ENCODE results near the gene GALNT17. TPM values are rescaled to one million over a fixed set of nuclear protein-coding genes. Genes with fewer than 3 reads are reported as not detected.

The GALNT17 gene
- total RNA-seq, 1 experiment from 2014 or later, result not detected

DNA sequence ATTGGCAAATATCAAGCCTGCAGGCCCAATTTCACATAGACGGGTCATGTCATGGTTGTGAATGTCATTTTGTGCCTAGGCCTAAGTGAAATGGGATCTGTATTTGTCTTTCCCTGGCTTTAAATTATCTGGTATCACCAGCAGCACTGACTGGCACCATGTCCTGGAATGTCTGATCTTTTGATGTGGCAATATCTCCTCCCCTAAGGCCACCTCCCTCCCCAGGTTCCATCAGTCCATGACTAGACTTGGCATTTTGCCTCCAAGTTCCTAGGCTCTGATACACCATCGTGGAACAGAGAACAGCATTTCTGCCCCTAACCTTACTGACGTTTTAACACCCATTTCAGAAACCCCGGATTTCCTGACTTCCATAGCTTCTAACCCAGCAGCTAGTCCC lies 513.9 kb downstream of the GALNT17 start:
- H3K4me3 Mint-ChIP-seq (ENCODE audit: unreplicated experiment), result no peak overlapping the region
- BruUV-seq (replicated peaks), result no TSS peak
- peaks cover 5% of the 10 kb centered on the region for H3K36me3 Mint-ChIP-seq (ENCODE audit: insufficient read depth, unreplicated experiment)
- CTCF ChIA-PET, result interaction anchor here (0.6 to 1.0 kb wide), 2 partner anchors 15 to 88 kb away, joined by 3 read pairs; no protein-coding TSS in a partner anchor
- peaks cover 11% of the 10 kb centered on the region for H3K9me3 Mint-ChIP-seq (ENCODE audit: unreplicated experiment)
- no peaks in the 10 kb centered on the region for H3K4me1 Mint-ChIP-seq (ENCODE audit: insufficient read depth, unreplicated experiment)
- no peak for TF ChIP-seq CTCF (IDR thresholded peaks at IDR 0.05; ENCODE audit: unreplicated experiment)
- peaks cover 5% of the 10 kb centered on the region for H3K27me3 Mint-ChIP-seq (ENCODE audit: insufficient read depth, unreplicated experiment)
- POLR2A ChIA-PET, result no interaction called here
- peak; percentile 9 for DNase-seq (ENCODE audit: unreplicated experiment)
- intact Hi-C loops (cut with micrococcal nuclease), result no loop called here
- H3K27ac Mint-ChIP-seq (ENCODE audit: low read depth, unreplicated experiment), result no peak overlapping the region

- CTCF ChIA-PET, result interaction anchor here (0.6 to 1.1 kb wide), 3 partner anchors 14 to 165 kb away, joined by 3 to 4 read pairs (median 3); no protein-coding TSS in a partner anchor
- DNase-seq (ENCODE audit: unreplicated experiment), result no peak
- intact Hi-C loops (cut with micrococcal nuclease), result no loop called here
Measured at GRCh38 chr7:71649812-71650211, 517.9 kb downstream of the GALNT17 start.

DNA sequence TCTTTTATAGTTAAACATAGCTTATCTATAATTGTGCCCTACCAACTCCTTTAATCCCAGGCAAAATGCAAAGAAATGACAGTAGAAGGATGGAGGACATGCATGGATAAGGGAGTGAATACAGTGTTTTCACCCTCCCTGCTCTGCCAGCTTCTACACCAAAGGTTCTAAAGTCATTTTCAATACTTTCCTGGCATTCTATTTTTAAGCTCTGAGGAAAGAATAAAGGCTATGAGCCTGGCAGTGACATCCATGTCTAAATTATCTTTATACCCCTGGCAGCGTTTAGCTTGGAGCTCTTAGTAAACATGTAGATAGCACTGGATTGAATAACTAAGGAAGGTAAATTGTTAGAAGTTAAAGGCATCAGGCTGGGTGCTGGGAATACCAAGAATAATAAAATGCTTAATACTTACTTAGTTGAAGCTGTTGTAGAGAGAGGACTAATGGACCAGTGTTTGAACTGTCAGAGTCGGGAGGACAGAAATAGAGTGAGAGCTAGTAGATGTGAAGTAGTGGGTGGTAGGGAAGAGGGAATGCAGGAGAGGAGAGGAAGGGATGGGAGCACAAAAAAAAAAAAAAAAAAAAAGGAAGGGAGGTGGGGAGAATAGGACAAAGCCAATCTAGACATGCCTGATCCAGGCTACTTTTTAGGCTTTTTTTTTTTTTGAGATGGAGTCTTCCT lies 518.9 kb downstream of the GALNT17 start:
- Mint-ChIP-seq H3K36me3 (ENCODE audit: insufficient read depth, unreplicated experiment) (peaks cover 5% of the 10 kb centered on the region), H3K4me3 (ENCODE audit: unreplicated experiment) (no peak overlapping the region), H3K4me1 (ENCODE audit: insufficient read depth, unreplicated experiment) (no peaks in the 10 kb centered on the region), H3K27ac (ENCODE audit: low read depth, unreplicated experiment) (no peak overlapping the region), H3K27me3 (ENCODE audit: insufficient read depth, unreplicated experiment) (peaks cover 11% of the 10 kb centered on the region), H3K9me3 (ENCODE audit: unreplicated experiment) (peaks cover 8% of the 10 kb centered on the region)
- intact Hi-C loops (cut with micrococcal nuclease), result no loop called here
- POLR2A ChIA-PET, result no interaction called here
- no TSS peak for BruUV-seq (replicated peaks)
- no peak for DNase-seq (ENCODE audit: unreplicated experiment)
- TF ChIP-seq CTCF (IDR thresholded peaks at IDR 0.05; ENCODE audit: unreplicated experiment), result no peak
- CTCF ChIA-PET, result interaction anchor here (0.7 to 1.1 kb wide), 3 partner anchors 13 to 166 kb away, joined by 3 to 4 read pairs (median 3); no protein-coding TSS in a partner anchor

More at GRCh38 chr7:71649812-71650211, 517.9 kb downstream of the GALNT17 start:
- no peak overlapping the region for H3K4me3 Mint-ChIP-seq (ENCODE audit: unreplicated experiment)
- no peaks in the 10 kb centered on the region for H3K4me1 Mint-ChIP-seq (ENCODE audit: insufficient read depth, unreplicated experiment)
- TF ChIP-seq CTCF (IDR thresholded peaks at IDR 0.05; ENCODE audit: unreplicated experiment), result no peak
- peaks cover 11% of the 10 kb centered on the region for H3K27me3 Mint-ChIP-seq (ENCODE audit: insufficient read depth, unreplicated experiment)
- peaks cover 5% of the 10 kb centered on the region for H3K36me3 Mint-ChIP-seq (ENCODE audit: insufficient read depth, unreplicated experiment)
- no TSS peak for BruUV-seq (replicated peaks)
- POLR2A ChIA-PET, result no interaction called here
- H3K9me3 Mint-ChIP-seq (ENCODE audit: unreplicated experiment), result peaks cover 15% of the 10 kb centered on the region
- H3K27ac Mint-ChIP-seq (ENCODE audit: low read depth, unreplicated experiment), result no peak overlapping the region

- no peak for DNase-seq (ENCODE audit: unreplicated experiment)
- ChIA-PET CTCF (no interaction called here), POLR2A (no interaction called here)
- Mint-ChIP-seq H3K9me3 (ENCODE audit: unreplicated experiment) (peaks cover 8% of the 10 kb centered on the region), H3K4me3 (ENCODE audit: unreplicated experiment) (no peak overlapping the region), H3K4me1 (ENCODE audit: insufficient read depth, unreplicated experiment) (no peaks in the 10 kb centered on the region), H3K36me3 (ENCODE audit: insufficient read depth, unreplicated experiment) (no peaks in the 10 kb centered on the region), H3K27ac (ENCODE audit: low read depth, unreplicated experiment) (no peak overlapping the region), H3K27me3 (ENCODE audit: insufficient read depth, unreplicated experiment) (peaks cover 11% of the 10 kb centered on the region)
- intact Hi-C loops (cut with micrococcal nuclease), result no loop called here
- no peak for TF ChIP-seq CTCF (IDR thresholded peaks at IDR 0.05; ENCODE audit: unreplicated experiment)
- no TSS peak for BruUV-seq (replicated peaks)
Measured at GRCh38 chr7:71652510-71652909, 520.6 kb downstream of the GALNT17 start.

All from MCF 10A (cell line).